GM18870 (cell line): ENCODE data around the gene CACNB2.
A peak's percentile ranks its signal among the peaks of the same experiment; 100 is the strongest.

Experiments
- ATAC-seq: cut with Tn5 transposase; IDR thresholded peaks from one replicate; pipeline ENCODE4 v1.9.1; 2021; ENCODE audit warnings: moderate library complexity; ENCODE audit not compliant: unreplicated experiment

CACNB2 gene

DNA sequence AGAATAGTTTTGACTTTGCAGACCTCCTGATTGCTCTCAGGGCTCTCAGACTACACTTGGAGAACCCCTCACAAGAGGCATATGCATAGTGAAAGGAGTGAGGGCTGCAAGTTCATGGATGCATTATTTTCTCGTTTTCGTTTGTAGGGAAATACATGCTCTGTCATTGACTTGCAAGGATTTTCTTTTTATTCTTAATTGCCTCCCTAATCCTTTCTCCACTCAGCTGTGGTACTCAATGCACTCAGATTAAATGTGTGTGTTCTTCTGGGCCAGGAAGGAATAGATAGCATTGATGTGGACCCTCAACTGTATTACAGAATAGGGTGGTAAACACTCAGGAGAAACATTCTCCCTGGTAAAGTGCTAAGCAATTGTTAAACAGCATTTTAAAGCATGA, 188.7 kb downstream of the CACNB2 start:
- ATAC-seq, result no peak

DNA sequence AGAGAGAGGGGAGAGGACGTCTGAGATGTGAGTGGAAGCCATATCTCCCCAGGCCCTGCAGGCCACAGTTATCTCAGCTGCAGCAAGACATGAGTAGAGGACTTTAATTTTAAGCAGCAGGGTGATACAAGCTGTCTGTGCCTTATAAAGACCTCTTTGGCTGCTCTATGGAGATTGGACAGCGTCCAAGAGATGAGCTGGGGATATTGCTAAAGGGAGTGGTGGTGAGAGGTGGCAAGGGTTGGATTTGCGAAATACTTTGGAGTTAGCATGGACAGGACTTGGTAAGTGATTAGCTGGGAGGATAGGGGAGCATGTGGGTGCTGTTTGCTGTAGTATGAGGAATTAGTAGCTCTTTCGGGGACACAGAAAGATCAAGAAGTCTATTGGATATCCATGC, 191.8 kb downstream of the CACNB2 start:
- no peak for ATAC-seq

DNA sequence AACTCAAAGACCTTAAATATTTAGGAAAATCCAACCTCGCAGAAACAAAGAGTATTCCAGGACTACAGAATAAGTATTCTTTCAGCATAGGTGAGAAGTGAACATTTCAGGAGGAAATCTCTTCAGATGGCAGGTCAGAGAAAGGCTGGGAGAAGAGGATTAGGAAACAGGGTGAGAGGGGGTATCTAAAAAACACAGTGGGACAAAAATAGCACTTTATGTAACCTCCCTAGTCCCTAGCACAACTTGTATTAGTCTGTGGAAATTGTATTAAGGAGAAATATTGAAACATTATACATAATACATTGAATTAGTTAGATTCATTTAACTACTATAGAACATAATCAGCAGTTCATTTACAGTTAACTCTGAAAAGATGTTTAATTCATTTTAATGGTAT, 192.3 kb downstream of the CACNB2 start:
- ATAC-seq, result no peak

DNA sequence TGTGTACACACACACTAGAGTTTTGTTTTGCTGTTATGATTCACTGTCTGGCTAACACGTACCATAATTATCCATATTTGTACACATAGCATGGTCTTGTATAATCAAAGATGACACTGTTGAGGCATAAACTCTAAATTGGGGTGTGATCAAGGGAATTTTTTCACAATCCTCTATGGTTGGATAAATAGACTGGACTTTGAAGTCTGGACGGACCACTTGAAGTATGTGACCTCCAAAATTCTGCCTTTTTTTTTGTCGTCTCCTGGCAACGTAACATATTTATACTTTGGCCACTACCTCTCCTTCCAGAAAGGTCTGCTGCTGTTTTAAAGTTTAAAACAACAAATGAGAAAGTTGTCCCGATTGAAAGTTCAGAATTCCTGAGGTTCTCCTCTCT, 193.4 kb downstream of the CACNB2 start:
- no peak for ATAC-seq

DNA sequence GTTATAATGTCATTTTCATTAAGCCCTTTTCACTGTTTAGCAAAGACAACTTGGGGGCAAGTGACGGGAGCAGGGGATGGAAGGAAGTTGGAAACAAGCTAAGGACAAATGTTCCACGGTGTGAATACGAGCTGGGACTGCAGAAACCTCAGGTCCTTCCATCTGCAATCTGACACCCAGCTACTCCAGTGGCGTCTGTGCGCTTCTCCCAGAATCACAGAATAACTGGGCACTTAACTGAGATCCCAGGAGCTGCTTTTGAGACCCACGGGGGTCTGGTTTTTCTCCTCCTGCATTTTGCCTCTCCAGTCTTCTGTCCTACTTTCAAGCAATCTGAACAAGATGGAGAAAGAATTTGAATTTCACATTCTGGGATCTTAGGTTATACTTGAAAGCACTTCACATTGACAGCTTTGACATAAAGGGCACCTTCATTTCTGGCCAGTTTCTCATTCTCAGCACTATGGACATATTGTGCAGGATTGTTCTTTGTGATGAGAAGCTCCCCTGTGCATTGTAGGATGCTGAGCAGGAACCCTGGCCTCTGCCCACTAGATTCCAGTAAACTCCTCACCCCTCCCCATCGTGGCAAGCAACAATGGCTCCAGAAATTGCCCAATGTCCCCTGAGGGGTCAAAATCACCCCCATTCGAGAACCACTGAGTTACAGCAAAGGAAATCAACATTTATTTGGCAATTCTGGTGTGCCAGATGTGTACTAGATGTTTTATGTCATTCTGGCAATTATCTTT, 194.1 kb downstream of the CACNB2 start:
- ATAC-seq, result no peak

GRCh38 chr10:18340496-18341051, 200.3 kb downstream of the CACNB2 start:
- ATAC-seq, result no peak

GRCh38 chr10:18341055-18341454, 200.8 kb downstream of the CACNB2 start:
- no peak for ATAC-seq

GRCh38 chr10:18343573-18343972, 203.3 kb downstream of the CACNB2 start:
- ATAC-seq, result no peak

DNA sequence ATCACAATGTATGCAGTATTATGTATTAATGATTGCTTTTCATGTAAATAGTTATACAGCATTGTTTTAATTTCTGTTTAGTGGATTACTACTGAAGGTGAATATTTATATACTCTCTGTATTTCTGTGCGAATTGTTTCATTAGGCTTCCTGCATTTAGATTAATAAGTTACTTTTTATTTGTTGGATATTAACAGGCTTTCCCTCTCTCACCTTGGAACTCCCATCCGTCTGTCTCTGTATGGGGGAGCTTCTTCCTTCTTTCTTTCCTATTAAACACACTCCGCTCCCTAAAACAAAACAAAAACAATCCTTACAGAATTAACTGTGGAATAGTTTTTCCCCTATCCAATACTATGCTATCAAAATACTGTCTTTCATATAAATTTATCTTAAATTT, 205.1 kb downstream of the CACNB2 start:
- ATAC-seq, result no peak

DNA sequence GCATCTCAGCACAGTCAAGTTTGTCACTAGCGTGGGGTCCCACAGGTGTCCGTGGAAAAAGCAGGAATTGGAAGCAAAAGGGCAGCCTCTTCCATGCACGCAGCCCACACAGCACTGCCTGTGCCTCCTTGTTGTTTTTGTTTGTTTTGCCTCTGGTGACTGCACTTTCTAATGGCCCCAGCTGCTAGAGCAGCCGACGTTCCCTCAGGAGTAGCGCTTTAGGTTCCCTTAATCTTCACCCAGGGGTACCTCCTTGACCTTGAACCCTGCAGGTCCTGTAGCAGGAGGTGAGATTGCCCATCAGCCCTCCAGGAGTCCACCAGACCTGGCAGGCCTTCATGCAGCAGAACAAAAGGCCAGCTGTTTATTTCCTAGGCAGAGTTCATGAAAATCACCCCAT, 210.1 kb downstream of the CACNB2 start:
- no peak for ATAC-seq

DNA sequence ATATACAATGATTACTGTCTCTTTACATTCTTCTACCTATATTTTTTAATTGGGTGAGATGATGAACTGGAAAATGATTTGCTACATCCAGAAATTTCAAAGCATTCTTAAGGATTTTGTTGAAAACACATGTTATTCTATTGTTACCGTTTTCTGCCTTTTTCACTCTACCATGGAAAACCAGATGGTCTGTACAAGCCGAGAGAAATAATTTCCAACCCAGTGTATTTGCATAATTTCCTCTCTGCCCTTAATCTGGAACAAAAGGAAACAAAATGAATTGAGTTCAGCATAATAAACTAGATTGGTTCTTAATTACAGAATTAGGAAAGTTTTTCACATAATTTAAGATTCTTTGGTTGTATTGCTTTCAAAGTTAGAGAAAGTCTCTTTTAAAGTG, 211.2 kb downstream of the CACNB2 start:
- ATAC-seq, result no peak

- no peak for ATAC-seq
These were observed 212.0 kb downstream of the CACNB2 start for GRCh38 chr10:18352175-18352574.

DNA sequence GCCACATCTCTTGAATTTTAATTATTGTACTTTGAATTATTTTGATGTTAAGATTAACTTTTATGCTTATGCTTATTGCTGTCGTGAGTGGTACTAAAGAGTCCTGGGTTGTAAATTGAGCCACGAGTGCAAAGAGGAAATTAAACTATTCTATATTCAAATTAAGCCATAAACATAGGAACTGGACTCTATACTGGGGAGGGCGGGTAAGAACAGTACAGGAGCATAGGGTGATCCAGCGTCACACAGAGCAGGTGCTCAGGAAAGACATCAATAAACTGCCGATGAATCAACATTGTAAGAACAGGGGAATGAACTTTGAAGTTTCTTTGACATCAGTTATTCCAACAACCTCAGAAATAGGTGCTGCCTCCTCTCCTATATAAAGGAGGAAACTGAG, 219.6 kb downstream of the CACNB2 start:
- no peak for ATAC-seq

DNA sequence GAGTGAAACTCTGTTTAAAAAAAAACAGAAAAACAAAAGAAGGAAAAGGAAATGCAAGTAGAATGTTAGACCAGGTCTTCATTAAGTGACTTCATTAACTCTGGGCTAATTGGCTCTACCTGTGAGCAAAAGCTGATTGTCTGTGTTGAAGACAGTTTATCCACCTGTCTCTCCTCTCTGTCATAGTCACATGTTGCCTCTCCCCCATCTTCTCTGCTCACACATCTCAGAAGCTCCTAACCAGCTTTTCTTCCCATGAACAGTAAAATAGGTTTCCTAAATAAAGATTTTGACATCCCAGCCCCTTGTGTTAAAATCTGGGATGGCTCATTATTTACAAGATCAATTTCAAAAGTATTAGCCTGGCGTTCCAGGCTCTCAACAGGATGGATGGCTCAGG, 222.7 kb downstream of the CACNB2 start:
- ATAC-seq, result no peak

GRCh38 chr10:18364987-18365775, 225.0 kb downstream of the CACNB2 start:
- ATAC-seq, result peak; percentile 68

DNA sequence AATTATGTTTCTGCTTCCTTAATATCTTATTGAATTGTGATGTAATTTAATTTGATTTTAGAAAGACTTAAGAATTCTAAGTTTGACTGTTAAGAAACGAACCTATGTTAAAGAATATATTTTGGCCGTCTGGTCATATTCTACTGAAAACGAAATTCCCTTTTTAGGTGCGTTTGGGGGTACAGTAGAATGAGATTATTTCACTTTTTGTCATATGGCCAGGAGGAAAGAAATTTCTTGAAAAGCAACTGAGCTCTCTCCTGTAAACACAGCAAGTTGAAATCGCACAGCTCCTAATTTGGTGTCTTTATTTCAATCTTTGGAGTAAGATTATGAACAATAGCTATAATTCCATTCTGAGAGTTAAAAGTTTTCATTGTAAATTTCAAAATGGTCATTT, 227.6 kb downstream of the CACNB2 start:
- no peak for ATAC-seq

DNA sequence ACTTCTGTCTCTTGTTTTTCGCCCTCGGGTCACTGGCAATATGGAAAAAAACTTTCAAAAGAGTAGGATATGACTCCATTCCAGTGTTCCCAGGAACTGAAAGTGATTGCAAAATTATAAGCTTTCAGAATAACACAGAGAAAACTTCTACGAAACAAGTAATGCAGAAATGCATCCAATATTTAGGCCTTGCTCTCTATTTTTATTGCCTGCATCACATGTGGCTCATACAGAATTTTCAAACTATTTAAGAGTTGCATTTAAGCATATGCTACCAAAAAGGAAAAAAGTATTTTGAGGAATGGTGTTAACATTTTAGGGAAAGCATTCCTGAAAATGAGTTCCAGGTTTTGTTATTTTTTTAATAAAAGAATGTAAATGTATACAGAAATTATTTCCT, 228.0 kb downstream of the CACNB2 start:
- ATAC-seq, result no peak

GRCh38 chr10:18368682-18369081, 228.5 kb downstream of the CACNB2 start:
- ATAC-seq, result no peak

DNA sequence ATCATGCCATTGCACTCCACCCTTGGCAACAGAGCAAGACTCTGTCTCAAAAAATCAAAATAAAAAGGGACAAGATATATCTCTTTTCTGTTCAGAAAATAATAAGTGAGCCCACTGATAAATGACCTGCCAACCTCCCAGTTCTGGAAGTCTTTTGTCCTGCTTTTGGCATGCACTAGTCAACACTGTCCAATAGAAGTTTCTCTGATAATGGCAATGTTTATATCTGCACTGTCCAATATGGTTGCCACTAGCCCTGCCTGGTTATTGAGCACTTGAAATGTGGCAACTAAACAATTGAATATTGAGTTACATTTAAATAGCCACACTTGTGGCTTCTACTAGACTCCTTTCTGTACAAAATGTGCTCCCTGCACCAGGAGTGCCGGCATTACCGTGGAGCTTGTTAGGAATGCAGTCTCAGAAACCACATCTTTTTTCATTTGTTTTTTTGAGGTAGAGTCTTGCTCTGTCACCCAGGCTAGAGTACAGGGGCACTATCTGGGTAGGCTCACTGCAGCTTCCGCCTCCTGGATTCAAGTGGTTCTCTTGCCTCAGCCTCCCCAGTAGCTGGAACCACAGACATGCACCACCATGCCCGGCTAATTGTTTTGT, 229.7 kb downstream of the CACNB2 start:
- no peak for ATAC-seq

GRCh38 chr10:18376650-18377049, 236.4 kb downstream of the CACNB2 start:
- ATAC-seq, result no peak

DNA sequence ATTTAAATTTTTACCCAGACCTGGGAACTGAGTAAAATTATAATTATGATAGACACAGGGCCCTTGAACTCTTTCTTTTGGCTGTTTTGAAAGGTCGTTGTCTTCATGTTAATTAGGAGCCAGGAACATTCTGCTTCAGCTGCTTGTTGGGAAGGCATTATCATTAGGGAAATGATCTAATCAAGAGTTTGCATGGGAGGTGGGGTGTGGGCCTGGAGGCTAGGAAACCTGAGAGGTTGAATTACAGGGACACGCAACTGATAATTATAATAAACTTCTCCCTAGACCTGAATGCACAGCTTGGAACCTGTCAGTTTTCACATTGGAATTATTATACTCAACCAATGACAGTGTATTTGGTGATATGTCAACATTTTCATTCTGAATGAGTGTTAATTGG, 237.7 kb downstream of the CACNB2 start:
- no peak for ATAC-seq

DNA sequence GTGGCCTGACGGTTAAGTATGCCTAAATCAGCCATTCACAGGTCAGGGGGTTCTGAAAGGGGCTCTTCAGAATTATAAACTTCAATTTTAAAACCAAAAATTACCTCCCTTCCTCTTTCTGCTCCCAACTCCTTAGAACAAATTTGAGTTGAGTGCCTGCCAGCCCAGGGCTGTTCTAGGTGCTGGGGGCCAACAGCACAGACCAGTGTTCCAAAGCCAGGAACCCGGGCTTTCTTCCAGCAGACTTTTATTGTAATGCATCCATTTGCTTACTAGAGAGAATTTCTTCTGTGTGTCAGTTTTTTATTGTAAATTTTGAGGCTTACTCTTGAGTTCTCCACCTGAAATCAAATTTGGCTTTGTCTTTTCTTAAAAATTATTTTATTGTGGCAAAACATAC, 238.5 kb downstream of the CACNB2 start:
- no peak for ATAC-seq
